GM23338 (cell line): ENCODE data around the gene SLC39A8. TPM values are rescaled to one million over a fixed set of nuclear protein-coding genes. Genes with fewer than 3 reads are reported as not detected.

Source experiments
- ATAC-seq: fragments of 200-7000 bp; cut with Tn5 transposase; 3 replicates; pipeline ENCODE4 v1.9.1; 2020
- DNase-seq: peaks from one replicate; pipeline ENCODE4 v3.0.0-alpha.2; 2015; ENCODE audit warnings: low spot score
- H2AFZ ChIP-seq: fragments of 200-600 bp; sonication (generic); 2 replicates; pipeline ENCODE4 v1.8.0; 2016; ENCODE audit warnings: antibody characterized with exemption, mild to moderate bottlenecking, moderate library complexity
- H3F3A ChIP-seq: fragments of 200-600 bp; sonication (generic); replicated peaks from 2 replicates; pipeline ENCODE4 v1.8.0; 2017; ENCODE audit warnings: antibody characterized with exemption, mixed run types, low read depth
- H3K27ac ChIP-seq: fragments of 200-600 bp; sonication (generic); 2 replicates; pipeline ENCODE4 v1.6.1; 2016; ENCODE audit warnings: low read depth
- H3K27me3 ChIP-seq: fragments of 200-600 bp; sonication (generic); 2 replicates; pipeline ENCODE4 v1.8.0; 2016; ENCODE audit warnings: mild to moderate bottlenecking, mixed run types, moderate library complexity; ENCODE audit not compliant: insufficient read depth
- H3K36me3 ChIP-seq: fragments of 200-600 bp; sonication (generic); 2 replicates; pipeline ENCODE4 v1.8.0; 2016; ENCODE audit warnings: mild to moderate bottlenecking; ENCODE audit not compliant: insufficient read depth
- H3K4me1 ChIP-seq: fragments of 200-600 bp; sonication (generic); 2 replicates; pipeline ENCODE4 v1.8.0; 2016; ENCODE audit warnings: mild to moderate bottlenecking, moderate library complexity; ENCODE audit not compliant: insufficient read depth
- H3K4me2 ChIP-seq: fragments of 200-600 bp; sonication (generic); 2 replicates; pipeline ENCODE4 v1.7.1; 2017; ENCODE audit warnings: mixed run types
- H3K4me3 ChIP-seq: fragments of 200-600 bp; sonication (generic); 2 replicates; pipeline ENCODE4 v1.6.1; 2016; ENCODE audit warnings: mixed run types
- H3K79me2 ChIP-seq: fragments of 200-600 bp; sonication (generic); replicated peaks from 2 replicates; pipeline ENCODE4 v1.8.0; 2017; ENCODE audit warnings: mild to moderate bottlenecking; ENCODE audit not compliant: insufficient read depth
- H3K9me2 ChIP-seq: fragments of 200-600 bp; sonication (generic); 2 replicates; pipeline ENCODE4 v1.8.0; 2017; ENCODE audit not compliant: insufficient read depth
- H4K20me1 ChIP-seq: fragments of 200-600 bp; sonication (generic); replicated peaks from 2 replicates; pipeline ENCODE4 v1.8.0; 2017; ENCODE audit warnings: mild to moderate bottlenecking; ENCODE audit not compliant: insufficient read depth
- H3K27ac Mint-ChIP-seq: 2 replicates; pipeline ENCODE4 v1.8.0; 2020; ENCODE audit warnings: inconsistent platforms, mild to moderate bottlenecking, moderate library complexity, mixed read lengths
- H3K27me3 Mint-ChIP-seq: 3 replicates; pipeline ENCODE4 v1.8.0; 2022; ENCODE audit warnings: low read depth, mild to moderate bottlenecking, moderate library complexity, mixed read lengths, inconsistent platforms; ENCODE audit not compliant: insufficient read depth, poor library complexity
- H3K36me3 Mint-ChIP-seq: 3 replicates; pipeline ENCODE4 v1.8.0; 2021; ENCODE audit warnings: low read depth, mild to moderate bottlenecking, inconsistent platforms, moderate library complexity, mixed read lengths
- H3K4me1 Mint-ChIP-seq: 3 replicates; pipeline ENCODE4 v1.8.0; 2020; ENCODE audit warnings: mild to moderate bottlenecking, inconsistent platforms, mixed read lengths
- H3K4me3 Mint-ChIP-seq: 3 replicates; pipeline ENCODE4 v1.8.0; 2021; ENCODE audit warnings: moderate library complexity, mild to moderate bottlenecking, inconsistent platforms, mixed read lengths
- H3K9me3 Mint-ChIP-seq: 3 replicates; pipeline ENCODE4 v1.8.0; 2020; ENCODE audit warnings: moderate library complexity, mild to moderate bottlenecking, inconsistent platforms, mixed read lengths
- CREB1 ChIP-seq: fragments of 250-450 bp; sonication (Bioruptor Pico); IDR thresholded peaks from 2 replicates; pipeline ENCODE4 v1.5.0; 2020; ENCODE audit warnings: low read depth, mild to moderate bottlenecking, moderate library complexity
- CTCF ChIP-seq, 2 experiments: fragments of 200-600 bp in 1 of 2; sonication (generic) in 1 of 2; conservative IDR thresholded peaks; 2 replicates each; pipeline versions ENCODE4 v1.5.1 to v1.6.1; 2016 to 2017; ENCODE audit warnings: antibody characterized with exemption in 2 of 2, low read depth in 2 of 2, mild to moderate bottlenecking in 2 of 2, moderate library complexity in 1 of 2
- EZH2 ChIP-seq: fragments of 200-600 bp; sonication (generic); IDR thresholded peaks from one replicate; pipeline ENCODE4 v1.8.0; 2017; ENCODE audit warnings: antibody characterized with exemption, mild to moderate bottlenecking, low read depth; ENCODE audit not compliant: unreplicated experiment
- EZH2phosphoT487 ChIP-seq: fragments of 200-600 bp; sonication (generic); IDR thresholded peaks from one replicate; pipeline ENCODE4 v1.8.1; 2018; ENCODE audit warnings: antibody characterized with exemption; ENCODE audit not compliant: unreplicated experiment
- JUNB ChIP-seq: IDR thresholded peaks from one replicate; pipeline ENCODE4 v1.6.1; 2016; ENCODE audit warnings: antibody characterized with exemption; ENCODE audit not compliant: unreplicated experiment
- STAT1 ChIP-seq: IDR thresholded peaks from one replicate; pipeline ENCODE4 v1.6.1; 2016; ENCODE audit warnings: antibody characterized with exemption; ENCODE audit not compliant: unreplicated experiment
- ZNF114 ChIP-seq: fragments of 250-450 bp; sonication (Bioruptor Pico); IDR thresholded peaks from 2 replicates; pipeline ENCODE4 v1.5.0; 2020; ENCODE audit warnings: mild to moderate bottlenecking, moderate library complexity
- ZNF331 ChIP-seq: fragments of 250-450 bp; sonication (Bioruptor Pico); IDR thresholded peaks from 2 replicates; pipeline ENCODE4 v1.5.0; 2020; ENCODE audit warnings: low read depth, mild to moderate bottlenecking, moderate library complexity
- polyA plus RNA-seq: library from polyadenylated mRNA; unstranded; fragments of >200 nt; fragmentation: Nextera tagmentation; extraction: Ambion mirVana; gene quantifications from 2 replicates; pipeline ENCODE4 v1.2.1, GENCODE V29; 2016
- total RNA-seq: library from RNA; depleted of rRNA; stranded (reverse); fragments of >200 nt; shearing (Covaris generic); gene quantifications from 2 replicates; pipeline ENCODE4 v1.2.3, GENCODE V29; 2014
- TF ChIP-seq, protein P1 (sequence below): IDR thresholded peaks from one replicate; pipeline ENCODE4 v1.6.1; 2018; ENCODE audit warnings: antibody characterized with exemption; ENCODE audit not compliant: unreplicated experiment

Gene SLC39A8
- total and polyA plus RNA-seq, 2 experiments from 2014 or later: 20.1 to 42.5 TPM

DNA sequence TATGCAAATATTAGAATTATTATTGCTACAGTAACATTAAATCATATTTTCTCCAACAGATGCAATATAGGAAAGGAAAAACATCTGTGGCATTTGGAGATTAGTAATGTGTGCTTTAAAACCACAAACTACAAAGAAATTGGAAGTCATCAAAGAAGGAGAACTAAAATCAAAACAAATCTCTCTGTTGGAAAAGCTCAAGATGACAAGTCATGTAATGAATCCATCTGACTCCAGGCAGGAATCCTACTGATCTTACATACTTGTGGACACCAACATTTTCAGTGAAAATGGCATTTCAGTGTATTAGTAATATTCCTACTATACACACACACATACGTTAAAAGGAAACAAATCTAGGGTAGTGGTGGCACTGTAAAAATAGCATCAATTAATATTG is 98.2 kb downstream of the SLC39A8 start:
- H3K36me3 ChIP-seq: no peaks in the 10 kb centered on the region
- Mint-ChIP-seq H3K36me3 (peaks cover 24% of the 10 kb centered on the region), H3K4me3 (no peak overlapping the region), H3K27ac (no peak overlapping the region), H3K9me3 (peaks cover 52% of the 10 kb centered on the region), H3K27me3 (no peaks in the 10 kb centered on the region), H3K4me1 (no peaks in the 10 kb centered on the region)
- ATAC-seq (no peak), DNase-seq (no peak)
- H3K9me2 ChIP-seq: no peaks in the 10 kb centered on the region
- no peak overlapping the region for H3K4me3 ChIP-seq
- no peak for TF ChIP-seq ZNF114 (CRISPR knock-in tag)
- no peak for TF ChIP-seq STAT1
- TF ChIP-seq ZNF331: no peak
- TF ChIP-seq, protein P1, sequence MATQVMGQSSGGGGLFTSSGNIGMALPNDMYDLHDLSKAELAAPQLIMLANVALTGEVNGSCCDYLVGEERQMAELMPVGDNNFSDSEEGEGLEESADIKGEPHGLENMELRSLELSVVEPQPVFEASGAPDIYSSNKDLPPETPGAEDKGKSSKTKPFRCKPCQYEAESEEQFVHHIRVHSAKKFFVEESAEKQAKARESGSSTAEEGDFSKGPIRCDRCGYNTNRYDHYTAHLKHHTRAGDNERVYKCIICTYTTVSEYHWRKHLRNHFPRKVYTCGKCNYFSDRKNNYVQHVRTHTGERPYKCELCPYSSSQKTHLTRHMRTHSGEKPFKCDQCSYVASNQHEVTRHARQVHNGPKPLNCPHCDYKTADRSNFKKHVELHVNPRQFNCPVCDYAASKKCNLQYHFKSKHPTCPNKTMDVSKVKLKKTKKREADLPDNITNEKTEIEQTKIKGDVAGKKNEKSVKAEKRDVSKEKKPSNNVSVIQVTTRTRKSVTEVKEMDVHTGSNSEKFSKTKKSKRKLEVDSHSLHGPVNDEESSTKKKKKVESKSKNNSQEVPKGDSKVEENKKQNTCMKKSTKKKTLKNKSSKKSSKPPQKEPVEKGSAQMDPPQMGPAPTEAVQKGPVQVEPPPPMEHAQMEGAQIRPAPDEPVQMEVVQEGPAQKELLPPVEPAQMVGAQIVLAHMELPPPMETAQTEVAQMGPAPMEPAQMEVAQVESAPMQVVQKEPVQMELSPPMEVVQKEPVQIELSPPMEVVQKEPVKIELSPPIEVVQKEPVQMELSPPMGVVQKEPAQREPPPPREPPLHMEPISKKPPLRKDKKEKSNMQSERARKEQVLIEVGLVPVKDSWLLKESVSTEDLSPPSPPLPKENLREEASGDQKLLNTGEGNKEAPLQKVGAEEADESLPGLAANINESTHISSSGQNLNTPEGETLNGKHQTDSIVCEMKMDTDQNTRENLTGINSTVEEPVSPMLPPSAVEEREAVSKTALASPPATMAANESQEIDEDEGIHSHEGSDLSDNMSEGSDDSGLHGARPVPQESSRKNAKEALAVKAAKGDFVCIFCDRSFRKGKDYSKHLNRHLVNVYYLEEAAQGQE: no peak
- no peaks in the 10 kb centered on the region for H3K79me2 ChIP-seq
- H3F3A ChIP-seq: no peaks in the 10 kb centered on the region
- no peaks in the 10 kb centered on the region for H4K20me1 ChIP-seq
- no peaks in the 10 kb centered on the region for H3K27me3 ChIP-seq
- H3K27ac ChIP-seq: no peak overlapping the region
- H2AFZ ChIP-seq: no peak overlapping the region
- H3K4me2 ChIP-seq: no peak overlapping the region
- no peaks in the 10 kb centered on the region for H3K4me1 ChIP-seq

GRCh38 chr4:102246416-102246815 is 98.9 kb downstream of the SLC39A8 start:
- Histone ChIP-seq H3K79me2 (no peaks in the 10 kb centered on the region), H3K36me3 (no peaks in the 10 kb centered on the region), H3K27me3 (no peaks in the 10 kb centered on the region), H3F3A (no peaks in the 10 kb centered on the region), H3K9me2 (no peaks in the 10 kb centered on the region), H4K20me1 (no peaks in the 10 kb centered on the region), H3K4me2 (no peak overlapping the region), H3K4me1 (no peaks in the 10 kb centered on the region), H3K4me3 (no peak overlapping the region), H3K27ac (no peak overlapping the region), H2AFZ (no peak overlapping the region)
- no peaks in the 10 kb centered on the region for H3K4me1 Mint-ChIP-seq
- ATAC-seq (no peak), DNase-seq (no peak)
- H3K27ac Mint-ChIP-seq: no peak overlapping the region
- no peaks in the 10 kb centered on the region for H3K27me3 Mint-ChIP-seq
- no peak for TF ChIP-seq CTCF (conservative IDR thresholded peaks at IDR 0.05; ENCODE audit: low read depth in 2 of 2)
- no peak for TF ChIP-seq EZH2phosphoT487
- TF ChIP-seq EZH2: no peak
- TF ChIP-seq, protein P1: no peak
- no peak for TF ChIP-seq CREB1 (CRISPR knock-in tag)
- TF ChIP-seq ZNF331: no peak
- no peak for TF ChIP-seq ZNF114 (CRISPR knock-in tag)
- TF ChIP-seq JUNB: no peak
- H3K36me3 Mint-ChIP-seq: peaks cover 24% of the 10 kb centered on the region
- H3K9me3 Mint-ChIP-seq: peaks cover 52% of the 10 kb centered on the region
- no peak overlapping the region for H3K4me3 Mint-ChIP-seq
